ENCODE measurements around the gene NTF3.

The NTF3 gene

DNA sequence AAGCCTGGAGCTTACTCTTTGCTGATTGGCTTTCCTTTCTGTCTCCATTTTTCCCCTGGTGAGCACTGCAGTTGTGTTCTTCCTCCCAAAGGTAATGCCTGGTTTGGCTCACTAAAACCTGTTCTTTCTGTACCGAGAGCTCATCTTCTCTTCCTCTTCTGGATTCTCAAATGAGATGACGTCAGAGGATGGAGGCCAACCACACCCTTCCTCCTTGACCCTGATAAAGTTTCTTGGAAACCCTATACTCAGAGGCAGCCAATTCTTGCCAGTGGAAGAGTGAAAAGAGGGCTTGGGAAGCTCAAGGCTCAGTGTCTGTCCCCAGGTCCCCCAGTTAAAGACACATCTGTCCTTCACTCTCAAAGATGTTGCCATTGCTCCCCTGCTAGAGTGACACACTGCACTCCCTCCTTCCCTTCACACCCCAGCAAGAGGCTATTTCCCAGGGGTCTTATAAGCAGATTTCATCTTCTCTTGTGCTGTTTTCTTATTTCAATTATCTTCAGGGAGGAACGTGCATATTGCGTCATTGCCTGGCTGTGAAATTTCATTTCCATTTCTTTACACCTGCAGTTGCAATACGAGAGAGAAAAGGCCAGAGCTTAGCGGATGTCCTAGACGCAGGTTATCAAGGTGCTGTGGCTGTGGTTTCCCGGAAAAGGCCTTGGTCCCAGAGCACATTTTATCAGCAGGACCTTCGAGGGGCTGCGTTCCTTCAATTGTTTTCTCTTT lies 27.3 kb downstream of the NTF3 start:
- DNase-seq: no peak

DNA sequence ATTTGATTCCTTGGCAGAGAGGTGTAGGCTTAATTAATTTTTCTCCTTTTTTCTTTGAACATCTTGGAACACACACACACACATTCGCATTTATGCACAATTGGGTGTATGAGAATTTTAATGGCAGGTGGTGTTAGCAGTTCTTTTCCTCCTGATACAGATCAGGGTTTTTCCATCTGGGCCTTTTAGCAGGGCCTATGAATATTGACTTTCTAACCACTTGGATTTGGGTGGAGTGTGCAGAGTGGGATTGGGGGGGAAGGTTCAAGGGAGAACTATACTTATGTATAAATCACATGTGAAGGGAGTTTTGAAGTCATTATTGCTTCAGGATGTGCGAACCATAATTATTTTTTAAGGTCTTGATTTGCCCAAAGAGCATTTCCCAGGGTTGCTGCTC lies 28.9 kb downstream of the NTF3 start:
- no peak for DNase-seq

DNA sequence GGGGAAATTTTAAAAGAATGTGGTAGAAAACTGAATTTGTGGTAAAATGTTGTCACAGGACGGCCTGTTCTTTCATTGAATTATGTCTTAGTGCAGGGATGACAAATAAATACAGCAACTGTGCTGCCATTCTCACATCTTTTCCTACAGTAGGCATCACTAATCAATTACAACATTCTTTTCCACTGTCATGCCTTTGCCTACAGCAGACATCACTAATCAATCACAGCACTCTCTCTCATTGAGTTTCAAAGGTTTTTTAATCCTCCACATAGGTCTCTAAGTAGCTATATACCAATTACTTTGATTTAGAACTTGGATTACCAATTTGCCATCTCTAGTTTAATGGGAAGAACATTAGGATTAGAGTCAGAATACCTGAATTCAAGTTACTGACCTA lies 30.1 kb downstream of the NTF3 start:
- no peak for DNase-seq

DNA sequence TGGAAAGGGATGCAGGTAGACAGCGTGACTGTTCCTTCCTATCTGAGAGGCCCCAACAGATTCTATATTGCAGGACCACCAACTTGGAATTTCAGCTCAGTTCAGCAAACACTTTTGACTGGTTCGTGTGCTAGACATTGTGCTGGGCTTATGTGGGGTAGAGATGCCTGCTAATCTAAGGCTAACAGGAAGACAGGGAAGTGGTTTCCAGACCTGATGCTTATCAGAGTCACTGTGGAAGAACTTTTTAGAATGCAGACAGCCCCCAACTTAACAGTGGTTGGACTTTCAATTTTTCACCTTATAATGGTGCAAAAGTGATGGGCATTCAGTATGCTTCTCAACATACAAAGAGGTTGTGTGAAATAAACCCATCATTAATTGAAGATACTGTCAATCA lies 32.2 kb downstream of the NTF3 start:
- no peak for DNase-seq

DNA sequence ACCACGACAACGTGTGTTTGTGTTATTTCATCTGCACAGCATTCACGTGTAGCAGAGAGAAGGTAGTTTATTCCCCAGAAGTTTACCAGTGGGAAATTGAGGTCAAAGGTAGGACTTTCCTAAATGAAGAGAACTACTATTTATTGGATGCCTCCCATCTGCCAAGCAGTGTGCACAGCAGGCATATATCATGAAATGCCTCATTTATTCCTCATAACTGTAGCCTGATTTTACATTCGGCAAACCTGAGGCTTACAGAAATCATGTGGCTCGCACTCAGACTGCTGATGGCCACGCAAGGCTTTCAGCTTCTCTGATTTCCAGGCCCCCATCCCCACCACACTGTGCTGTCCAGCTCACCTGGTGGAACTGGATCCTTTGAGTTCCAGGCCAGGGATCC lies 33.5 kb downstream of the NTF3 start:
- no peak for DNase-seq

DNA sequence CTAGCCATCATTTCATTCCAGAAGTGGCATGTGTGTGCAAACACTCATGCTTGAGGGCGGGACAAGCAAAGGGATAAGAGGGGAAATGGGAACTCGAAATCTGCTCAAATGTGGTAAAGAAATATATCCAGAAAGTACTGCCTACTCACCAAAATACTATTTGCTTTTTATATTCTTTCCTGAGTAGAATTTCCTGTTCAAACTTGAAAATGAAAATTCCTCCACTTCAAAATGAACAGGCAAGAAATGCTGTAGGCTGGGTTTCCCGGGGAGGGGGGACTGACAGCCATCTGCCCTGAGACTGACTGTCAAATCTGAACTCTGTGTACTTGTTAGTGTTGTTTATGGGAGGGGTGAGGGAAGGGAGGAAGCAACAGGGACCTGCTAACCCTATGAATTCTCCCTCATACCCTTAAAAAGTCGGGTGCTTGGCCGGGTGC lies 34.6 kb downstream of the NTF3 start:
- peak; percentile 81 for DNase-seq

DNA sequence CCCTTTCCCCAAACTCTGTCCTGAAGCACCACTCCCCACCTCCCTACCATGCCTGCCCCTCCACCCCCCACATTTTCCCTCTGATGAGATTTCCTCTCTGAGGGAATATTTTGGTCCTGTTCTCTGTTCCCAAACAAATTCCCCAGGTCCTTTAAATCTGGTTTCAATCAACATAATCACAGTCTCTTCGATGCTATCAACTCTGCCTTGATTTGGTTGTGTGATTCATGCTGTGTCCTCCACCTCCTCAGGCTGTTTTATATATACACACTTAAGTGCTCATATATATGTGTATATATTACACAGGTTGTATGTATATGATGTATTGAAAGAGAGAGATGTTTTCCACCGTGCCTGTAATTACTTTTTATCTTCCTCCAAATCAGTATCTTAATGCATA lies 36.0 kb downstream of the NTF3 start:
- peak; percentile 76 for DNase-seq

DNA sequence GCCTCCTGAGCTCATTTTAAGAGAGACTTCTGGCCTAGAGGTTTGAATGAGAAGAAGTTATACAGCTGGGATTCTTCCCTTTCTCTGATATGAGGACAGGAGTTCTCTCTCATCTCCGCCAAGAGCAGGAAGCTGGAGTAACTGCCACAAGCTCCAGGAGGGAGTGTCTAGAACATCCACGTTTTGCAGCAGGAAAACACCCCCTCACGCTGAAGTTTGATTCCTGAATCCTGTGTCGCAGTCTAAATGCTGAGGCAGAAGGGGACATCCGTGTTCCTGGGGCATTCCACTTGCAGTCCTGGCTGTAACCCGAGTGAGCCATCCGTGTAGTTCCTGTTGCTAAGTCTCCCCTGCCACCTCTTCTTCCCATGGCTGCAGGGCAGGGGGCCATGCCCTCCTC lies 38.3 kb downstream of the NTF3 start:
- no peak for DNase-seq

DNA sequence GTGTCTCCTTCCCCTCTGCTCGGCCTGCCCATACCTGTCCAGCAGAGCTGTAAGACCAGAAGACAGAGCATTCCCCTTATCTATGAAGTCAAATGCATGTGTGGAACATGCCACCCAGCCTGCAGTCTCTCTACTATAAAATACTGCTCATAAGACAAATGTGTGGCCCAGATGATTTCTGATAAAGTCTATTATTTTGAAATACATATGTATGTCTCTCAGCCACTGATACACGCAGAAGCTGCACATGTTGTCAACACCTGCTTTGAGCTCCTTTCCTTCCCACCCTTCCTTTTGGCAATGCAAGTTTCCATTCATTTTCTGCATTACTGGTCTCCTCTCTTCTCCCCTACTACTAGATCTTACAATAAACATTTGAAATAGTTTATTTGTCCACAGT lies 38.8 kb downstream of the NTF3 start:
- no peak for DNase-seq

DNA sequence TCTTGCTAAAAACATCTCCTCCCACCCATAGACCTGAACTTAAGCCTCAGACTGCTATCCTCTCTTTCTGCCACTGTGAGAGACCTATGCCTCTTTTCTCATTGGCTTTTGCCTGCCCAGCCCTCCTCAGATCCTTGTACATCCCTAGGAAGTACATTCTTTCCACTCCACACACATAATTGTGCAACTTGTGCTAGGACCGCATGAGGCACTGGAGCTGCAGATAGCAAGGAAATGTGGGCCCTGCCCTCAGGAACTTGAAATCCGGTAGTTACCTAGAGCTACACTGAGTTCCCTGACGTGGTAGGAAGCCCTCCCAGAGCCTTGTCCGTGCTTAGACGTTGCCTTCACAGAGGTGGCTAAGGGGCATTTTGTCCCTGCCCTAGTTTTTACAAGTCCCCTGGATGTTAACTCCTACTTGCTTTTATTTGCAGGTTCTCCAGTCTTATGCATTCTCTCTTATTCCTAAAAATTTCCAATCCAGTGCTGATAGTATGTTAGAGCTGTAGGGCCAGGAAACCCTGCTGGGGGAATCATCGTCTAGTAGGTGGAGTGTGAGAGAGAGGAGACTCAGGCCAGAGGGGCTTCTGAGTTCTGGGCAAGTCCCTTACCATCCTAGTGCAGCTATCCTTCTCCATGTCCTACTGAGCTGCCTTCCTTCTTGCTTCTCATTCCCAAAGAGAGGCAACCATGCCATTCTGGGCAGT lies 41.3 kb downstream of the NTF3 start:
- peak; percentile 65 for DNase-seq

DNA sequence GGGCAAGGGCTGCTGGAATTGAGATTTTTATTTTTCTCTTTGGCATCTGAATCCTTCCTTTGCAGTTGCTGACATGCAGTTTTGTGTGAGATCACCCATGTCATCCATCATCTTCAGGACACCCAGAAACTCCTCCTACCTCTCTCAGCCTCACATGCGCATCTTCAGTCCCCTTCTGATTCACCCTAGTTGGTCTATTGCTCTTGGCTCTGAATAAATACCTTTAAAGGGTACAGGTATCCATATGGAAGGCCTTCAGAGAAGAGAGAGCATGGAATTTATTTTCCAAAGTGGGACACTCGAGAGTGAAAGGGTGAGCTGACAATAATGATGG lies 41.8 kb downstream of the NTF3 start:
- DNase-seq: no peak

DNA sequence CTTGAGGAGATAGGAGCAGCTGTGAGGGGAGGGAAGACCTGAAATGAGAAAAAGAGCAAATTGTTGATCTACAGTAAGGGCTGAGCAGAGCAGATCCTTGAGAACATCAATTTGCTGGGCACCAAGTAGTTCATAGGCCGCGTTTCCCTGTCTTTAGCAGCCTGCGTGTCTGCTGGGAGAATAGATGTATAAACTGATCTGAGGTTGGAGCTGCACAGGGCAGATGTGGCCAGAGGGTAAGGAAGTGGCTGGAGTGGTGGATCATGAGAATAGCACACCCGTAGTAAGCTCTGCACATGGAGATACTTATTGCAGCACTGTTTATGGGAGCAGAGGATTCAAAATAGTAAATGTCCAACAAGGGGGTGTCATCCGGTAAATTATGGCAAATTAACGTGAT lies 44.4 kb downstream of the NTF3 start:
- DNase-seq: no peak

DNA sequence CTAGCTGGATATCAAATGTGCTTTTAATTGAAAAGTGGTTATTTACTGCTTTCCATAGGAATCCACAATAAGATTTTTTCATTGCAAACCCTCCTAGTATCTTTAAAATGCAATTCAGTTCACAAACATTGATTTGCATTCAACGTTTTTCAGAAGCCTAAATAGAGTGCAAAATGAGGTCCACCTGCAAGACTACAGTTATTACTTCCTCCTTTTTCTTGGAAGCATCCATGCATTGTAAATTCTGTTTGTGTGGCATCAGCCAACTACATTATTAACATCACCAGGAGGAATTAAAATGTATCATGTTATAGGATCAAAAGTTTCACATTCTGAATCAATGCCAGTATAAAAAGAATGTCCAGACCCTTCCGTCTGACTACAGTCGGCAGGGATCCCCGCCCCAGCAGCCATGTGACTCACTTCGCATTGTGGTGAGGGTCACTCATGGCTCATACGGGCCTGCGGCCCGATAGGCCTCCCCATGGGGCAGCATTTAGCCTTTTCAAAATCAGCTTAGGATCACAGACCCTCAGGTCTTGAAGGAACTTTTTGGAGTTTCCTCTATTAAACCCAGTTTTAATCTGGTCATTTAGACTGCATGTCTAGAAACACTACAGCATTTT lies 46.3 kb downstream of the NTF3 start:
- DNase-seq: no peak

DNA sequence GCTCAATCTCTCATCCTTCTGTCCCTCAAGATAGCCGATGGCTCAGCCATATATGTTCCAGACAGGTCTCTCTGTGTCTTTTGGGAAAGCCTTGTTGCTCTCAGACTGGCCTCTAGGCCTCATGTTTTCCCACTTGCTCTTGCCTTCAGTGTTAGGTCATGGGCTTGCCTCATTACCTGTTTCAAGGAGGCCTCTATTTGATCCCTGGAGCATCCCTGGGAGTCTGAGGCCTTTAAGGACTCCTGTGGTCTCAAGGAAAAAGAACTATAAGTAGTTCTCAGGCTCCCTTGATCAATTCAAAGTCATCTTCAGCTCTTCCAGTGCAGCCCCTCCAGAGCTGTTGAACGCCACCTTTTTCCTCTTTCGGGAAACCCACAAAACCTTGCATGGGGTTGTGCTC lies 47.9 kb downstream of the NTF3 start:
- DNase-seq: no peak

DNA sequence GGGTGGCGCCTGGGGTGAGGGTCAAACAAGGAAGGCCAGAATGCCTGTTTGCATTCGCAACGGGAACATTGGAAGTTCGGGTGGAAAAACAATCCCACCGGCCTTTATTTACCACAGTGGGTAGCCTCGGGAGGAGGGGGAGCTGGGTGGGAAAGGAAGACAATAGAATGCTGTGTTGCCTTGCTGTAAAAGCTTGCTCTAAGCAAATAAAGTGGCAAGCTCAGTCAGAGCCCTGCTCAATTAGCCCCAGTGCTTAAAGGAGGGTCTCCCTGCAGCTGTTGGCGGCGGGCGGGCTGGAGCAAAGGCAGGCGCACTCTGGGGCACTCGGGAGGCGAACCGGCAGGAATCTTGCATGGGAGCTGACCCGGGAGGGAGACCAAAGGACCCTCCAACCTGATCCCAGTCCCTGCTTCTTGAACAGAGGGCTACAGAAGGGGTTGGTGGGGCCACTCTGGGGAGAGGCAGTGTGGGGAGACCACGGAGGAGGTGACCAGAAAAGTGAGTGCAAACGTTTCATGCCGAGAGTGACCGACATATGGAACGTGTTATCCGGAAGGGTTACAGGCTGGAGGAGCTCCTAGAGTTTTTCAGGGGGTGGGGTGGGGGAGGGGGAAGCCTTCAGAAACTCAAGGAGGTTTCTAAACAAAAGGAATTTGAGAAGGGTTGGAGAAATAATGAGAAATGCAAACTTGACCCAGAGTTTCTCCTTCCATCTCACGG lies 48.5 kb downstream of the NTF3 start:
- peak; percentile 72 for DNase-seq

DNA sequence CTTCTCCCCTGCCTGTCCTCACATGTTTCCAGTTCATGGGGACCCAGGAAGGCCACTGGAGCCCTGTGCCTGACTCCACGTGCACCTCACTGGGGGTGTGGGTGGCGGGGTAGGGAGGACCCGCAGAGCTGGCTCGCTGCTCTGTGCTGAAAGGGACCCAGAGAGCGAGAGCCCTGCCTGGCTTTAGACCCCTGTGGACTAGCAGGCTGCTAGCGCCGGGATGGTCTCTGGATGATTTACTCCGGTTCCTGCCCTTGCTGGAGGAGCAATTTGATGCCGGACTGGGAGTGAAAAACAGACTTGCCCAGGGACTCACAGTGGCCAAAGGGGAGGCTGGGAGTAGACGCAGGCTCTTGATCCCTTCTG lies 49.0 kb downstream of the NTF3 start:
- no peak for DNase-seq

DNA sequence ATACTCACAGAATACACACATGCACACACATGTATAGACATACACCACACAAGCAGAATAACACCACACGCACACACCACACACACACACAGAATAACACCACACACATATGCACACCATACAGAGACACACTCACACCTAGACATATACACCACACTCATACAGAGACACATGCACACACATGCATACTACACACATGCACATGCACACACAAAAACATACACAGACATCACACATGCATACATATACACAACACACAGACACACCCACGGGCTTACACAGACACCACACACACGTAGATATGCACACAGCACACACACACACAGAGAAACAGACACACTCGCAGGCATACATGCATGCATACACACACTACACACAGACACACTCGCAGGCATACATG lies 49.7 kb downstream of the NTF3 start:
- no peak for DNase-seq

DNA sequence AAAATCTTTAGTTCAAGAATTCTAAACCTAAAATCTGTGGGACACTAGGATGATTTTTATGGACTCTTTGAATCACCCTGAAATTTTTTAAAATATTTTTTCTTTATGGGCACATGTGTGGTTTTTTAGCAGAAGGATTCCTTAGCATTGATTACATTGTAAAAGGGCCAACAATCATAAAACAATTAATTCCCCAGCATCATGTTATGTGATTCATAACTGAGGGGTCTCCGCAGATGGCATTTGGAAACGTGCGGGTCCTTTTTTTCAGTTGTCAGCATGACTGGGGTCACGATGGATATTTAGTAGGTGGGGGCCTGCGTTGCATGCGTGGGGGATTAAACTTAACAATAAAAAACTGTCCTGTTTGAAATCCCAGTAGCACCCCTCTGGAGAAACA lies 52.5 kb downstream of the NTF3 start:
- DNase-seq: peak; percentile 71

DNA sequence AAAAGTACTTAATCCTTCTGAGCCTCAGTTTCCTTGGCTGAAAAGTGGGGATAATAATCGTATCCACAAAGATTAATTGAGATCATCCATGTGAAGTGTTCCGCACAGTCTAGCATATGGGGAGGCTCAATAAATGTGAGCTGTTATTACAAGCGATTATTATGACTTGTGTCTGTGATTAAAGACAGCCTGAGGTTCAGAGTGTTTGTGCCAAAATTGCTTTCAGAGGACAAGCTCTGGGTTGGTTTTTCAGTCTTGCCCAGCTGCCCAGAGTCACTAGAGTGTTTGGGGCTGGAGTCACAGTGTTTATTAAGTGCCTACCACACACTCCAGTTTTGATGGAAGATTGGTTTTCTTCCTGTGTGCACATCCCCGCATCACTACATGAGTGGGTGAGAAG lies 53.5 kb downstream of the NTF3 start:
- no peak for DNase-seq

DNA sequence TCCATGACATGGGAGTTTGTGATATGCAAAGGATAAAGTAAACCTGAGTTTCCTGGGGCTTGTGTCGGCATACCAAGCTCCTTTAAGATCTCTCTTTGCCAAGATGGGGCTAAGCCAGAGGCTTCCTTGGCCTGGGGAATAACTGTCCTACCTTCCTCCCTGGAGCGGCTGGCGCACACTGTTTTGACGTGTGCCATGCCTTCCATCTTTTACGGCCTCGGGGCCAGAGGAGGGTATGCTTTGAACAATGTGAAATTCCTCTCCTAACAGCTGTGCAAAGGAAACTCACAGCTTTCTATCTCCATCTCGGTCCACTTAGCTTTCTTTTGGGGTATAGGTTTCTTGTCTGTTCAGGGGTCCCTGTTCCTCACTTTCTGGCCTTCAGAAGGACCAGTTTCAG lies 55.2 kb downstream of the NTF3 start:
- DNase-seq: no peak

DNA sequence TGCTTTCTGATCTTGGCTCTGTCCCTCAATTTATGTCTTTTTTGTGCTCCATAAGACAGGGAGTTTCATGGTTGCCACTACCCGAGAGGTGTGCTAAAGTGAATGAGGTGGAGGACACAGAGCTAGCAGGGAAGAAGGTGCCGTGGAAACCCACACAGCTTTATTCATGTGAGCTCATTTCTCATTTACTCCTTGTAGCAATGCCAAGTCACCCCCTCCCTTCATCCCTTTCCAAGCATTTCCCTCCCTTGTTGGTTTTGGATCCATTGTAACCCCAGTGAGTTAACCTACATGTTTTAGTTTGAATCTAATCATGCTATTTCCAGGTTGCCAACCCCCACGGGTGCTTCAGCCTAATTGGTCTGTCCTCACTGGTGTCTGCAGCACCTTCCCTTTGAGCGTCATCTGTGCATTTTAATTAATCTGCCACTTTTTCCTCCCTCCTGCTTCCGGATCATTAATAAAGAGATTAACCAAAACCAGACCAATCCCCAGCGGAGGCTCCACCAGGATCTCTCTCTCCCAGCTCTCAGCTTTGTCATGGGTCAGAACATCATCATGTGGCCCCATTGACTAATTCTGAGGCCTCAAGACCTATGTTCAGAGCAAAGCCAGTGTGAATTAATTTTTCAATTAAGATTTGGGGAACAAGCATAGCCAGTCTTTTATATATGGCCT lies 56.2 kb downstream of the NTF3 start:
- peak; percentile 70 for DNase-seq

DNA sequence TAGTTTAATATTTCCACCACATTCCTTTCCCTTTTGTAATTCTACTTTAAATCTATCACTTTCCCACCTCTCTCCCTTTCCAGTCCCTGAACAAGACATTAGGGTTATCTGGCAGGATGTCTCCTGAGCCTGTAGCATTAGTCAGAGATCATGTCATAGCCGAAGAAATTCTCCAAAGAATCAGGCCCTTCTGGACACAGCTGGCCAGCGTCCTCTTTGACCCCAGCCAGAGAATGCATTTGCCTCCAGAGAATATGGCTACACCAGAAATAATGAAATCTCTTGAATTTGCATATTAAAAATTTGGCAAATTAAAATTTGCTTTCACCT lies 56.7 kb downstream of the NTF3 start:
- no peak for DNase-seq

DNA sequence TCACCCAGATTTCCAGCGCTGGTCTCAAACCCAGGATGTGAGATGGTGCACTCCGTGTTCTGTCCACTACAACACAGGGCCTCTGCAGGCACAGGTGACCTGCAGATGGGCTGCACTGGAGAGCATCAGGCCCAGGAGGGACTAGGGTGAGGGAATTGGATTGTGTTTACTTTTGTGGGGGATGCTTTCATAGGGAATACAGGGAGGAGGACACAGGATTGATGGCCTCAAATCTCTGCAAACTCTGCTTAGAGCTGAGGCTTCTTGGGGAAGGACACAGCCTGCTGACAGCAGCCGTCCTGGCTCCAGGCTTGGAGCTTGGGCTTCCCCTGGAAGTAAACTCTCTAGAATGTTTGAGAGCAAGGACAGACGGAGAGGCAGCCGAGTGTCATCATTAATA lies 57.1 kb downstream of the NTF3 start:
- DNase-seq: no peak

Data from fibroblast of skin of right quadriceps (primary cell).